Adrenal gland (tissue), 12 donors: ENCODE measurements around the gene SF3B2. TPM values are rescaled to one million over a fixed set of nuclear protein-coding genes. Genes with fewer than 3 reads are reported as not detected.

Source experiments
- DNase-seq, 7 donors: peaks; one replicate each; pipeline ENCODE4 v3.0.0-alpha.2; 2019 to 2020
- H3K27ac ChIP-seq, 5 donors: fragments of 200-600 bp; sonication (generic) in 4 of 5; 1 replicate in 3 of 5; 2 replicates in 2 of 5; pipeline versions ENCODE4 v1.5.1 to v1.8.0; 2016 to 2020; ENCODE audit warnings: mild to moderate bottlenecking in 1 of 5
- H3K27me3 ChIP-seq: fragments of 200-600 bp; 2 replicates; pipeline ENCODE4 v1.8.0; 2021
- H3K36me3 ChIP-seq, 2 donors: fragments of 200-600 bp; replicated peaks in 1 of 2; 1 replicate in 1 of 2; 2 replicates in 1 of 2; pipeline versions ENCODE4 v1.5.1 to v1.8.0; 2018 to 2022
- H3K4me1 ChIP-seq, 2 donors: fragments of 200-600 bp; replicated peaks in 1 of 2; 1 replicate in 1 of 2; 2 replicates in 1 of 2; pipeline versions ENCODE4 v1.5.1 to v1.8.0; 2018 to 2021
- H3K4me3 ChIP-seq, 4 donors: fragments of 200-600 bp; sonication (generic) in 3 of 4; one replicate each; pipeline ENCODE4 v1.5.1; 2016 to 2018
- H3K9me3 ChIP-seq, 3 donors: fragments of 200-600 bp; sonication (generic) in 1 of 3; replicated peaks in 1 of 3; 1 replicate in 2 of 3; 2 replicates in 1 of 3; pipeline versions ENCODE4 v1.5.1 to v1.8.0; 2016 to 2021
- POLR2A ChIP-seq, 2 donors: fragments of 450-650 bp; IDR thresholded peaks; one replicate each; pipeline ENCODE4 v1.6.1; 2017; ENCODE audit warnings: antibody characterized with exemption in 2 of 2, mild to moderate bottlenecking in 2 of 2, moderate library complexity in 1 of 2
- WGBS, 4 donors: extraction: QIAGEN DNeasy Blood & Tissue Kit in 2 of 4; methylation state at CpG; one replicate each; pipeline versions ENCODE4 v1.1.5 to v1.1.7; 2013 to 2017; 5-methylcytosine and 5-hydroxymethylcytosine counted together
- intact Hi-C, 2 donors: fragments of 100-400 bp; cut with DNase I; formaldehyde crosslinking; loops; one replicate each; pipeline versions ENCODE4 v1.14.1 to v1.15.0; 2022 to 2023
- polyA plus RNA-seq, 3 donors: library from polyadenylated mRNA; stranded (reverse); fragments of 200-250 nt in 2 of 3; fragments of 350-450 nt in 1 of 3; fragmentation: Illumina TruSeq in 1 of 3; extraction: RNeasy Lipid Tissue Mini Kit (QIAGEN cat#74804) in 1 of 3; gene quantifications; one replicate each; pipeline ENCODE4 v1.2.3, GENCODE V29; 2013 to 2014
- total RNA-seq, 9 donors: library from RNA; depleted of rRNA in 4 of 9; stranded (reverse); fragments of >200 nt in 4 of 9; fragments of 120-200 nt in 1 of 9; fragmentation: NEBNext Ultra II Directional in 1 of 9; extraction: Animal tissue kit (Norgen Biotek cat#: 25700) in 1 of 9; gene quantifications; one replicate each; pipeline versions ENCODE4 v1.1.0 to v1.2.4, GENCODE V29; 2013 to 2023
- TF ChIP-seq, protein P1 (sequence below), 6 experiments: fragments of 450-650 bp in 4 of 6; fragments of 200-600 bp in 2 of 6; sonication (generic) in 1 of 6; IDR thresholded peaks; 1 replicate in 5 of 6; 2 replicates in 1 of 6; pipeline versions ENCODE4 v1.5.1 to v1.8.0; 2016 to 2021; ENCODE audit warnings: antibody characterized with exemption in 6 of 6, mild to moderate bottlenecking in 2 of 6, moderate library complexity in 1 of 6
- donor health status: healthy with polysubstance abuse.
- donor health status: Bipolar disorder and iron deficiency.
- donor health status: DM: yes; HTN: yes; CAD: no.
- donor health status: DM: no; HTN: no; CAD: no.
- donor health status: DM: no; HTN: no; CAD: no.
- donor health status: DM: yes; HTN: yes; CAD: no.

SF3B2 gene
- total and polyA plus RNA-seq, 12 donors: 101 to 196 (median 141) TPM

GRCh38 chr11:66042996-66043906 lies 8.9 kb upstream of the SF3B2 start:
- Histone ChIP-seq H3K27ac (no peak overlapping the region), H3K27me3 (no peaks in the 10 kb centered on the region), H3K4me1 (no peaks in the 10 kb centered on the region), H3K36me3 (no peaks in the 10 kb centered on the region), H3K9me3 (no peaks in the 10 kb centered on the region), H3K4me3 (no peak overlapping the region)
- TF ChIP-seq, protein P1, sequence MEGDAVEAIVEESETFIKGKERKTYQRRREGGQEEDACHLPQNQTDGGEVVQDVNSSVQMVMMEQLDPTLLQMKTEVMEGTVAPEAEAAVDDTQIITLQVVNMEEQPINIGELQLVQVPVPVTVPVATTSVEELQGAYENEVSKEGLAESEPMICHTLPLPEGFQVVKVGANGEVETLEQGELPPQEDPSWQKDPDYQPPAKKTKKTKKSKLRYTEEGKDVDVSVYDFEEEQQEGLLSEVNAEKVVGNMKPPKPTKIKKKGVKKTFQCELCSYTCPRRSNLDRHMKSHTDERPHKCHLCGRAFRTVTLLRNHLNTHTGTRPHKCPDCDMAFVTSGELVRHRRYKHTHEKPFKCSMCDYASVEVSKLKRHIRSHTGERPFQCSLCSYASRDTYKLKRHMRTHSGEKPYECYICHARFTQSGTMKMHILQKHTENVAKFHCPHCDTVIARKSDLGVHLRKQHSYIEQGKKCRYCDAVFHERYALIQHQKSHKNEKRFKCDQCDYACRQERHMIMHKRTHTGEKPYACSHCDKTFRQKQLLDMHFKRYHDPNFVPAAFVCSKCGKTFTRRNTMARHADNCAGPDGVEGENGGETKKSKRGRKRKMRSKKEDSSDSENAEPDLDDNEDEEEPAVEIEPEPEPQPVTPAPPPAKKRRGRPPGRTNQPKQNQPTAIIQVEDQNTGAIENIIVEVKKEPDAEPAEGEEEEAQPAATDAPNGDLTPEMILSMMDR (IDR thresholded peaks at IDR 0.05): no peak
- TF ChIP-seq POLR2A (IDR thresholded peaks at IDR 0.05): no peak
- intact Hi-C loops: no loop called here
- WGBS, 4 donors: 93 to 96% (median 95%) methylated on average over 74 to 88 of the region's 88 CpGs
- no peak for DNase-seq

- TF ChIP-seq POLR2A (IDR thresholded peaks at IDR 0.05): no peak
- TF ChIP-seq, protein P1 (IDR thresholded peaks at IDR 0.05): no peak
- H3K4me1 ChIP-seq: no peaks in the 10 kb centered on the region
- no peak for DNase-seq
- no peak overlapping the region for H3K27ac ChIP-seq
- no peaks in the 10 kb centered on the region for H3K9me3 ChIP-seq
- intact Hi-C loops: no loop called here
- H3K27me3 ChIP-seq: peaks cover 7% of the 10 kb centered on the region
- no peaks in the 10 kb centered on the region for H3K36me3 ChIP-seq
- H3K4me3 ChIP-seq: no peak overlapping the region
- 32 to 47% (median 38%) methylated on average over 6 of the region's 6 CpGs for WGBS, 4 donors
Measured at GRCh38 chr11:66044757-66045156, 7.4 kb upstream of the SF3B2 start.

- intact Hi-C loops: no loop called here
- Histone ChIP-seq H3K4me3 (no peak overlapping the region), H3K4me1 (no peaks in the 10 kb centered on the region), H3K9me3 (no peaks in the 10 kb centered on the region), H3K36me3 (no peaks in the 10 kb centered on the region), H3K27ac (no peak overlapping the region), H3K27me3 (peaks cover 7% of the 10 kb centered on the region)
- WGBS, 4 donors: 12 to 33% (median 16%) methylated on average over 3 to 11 of the region's 11 CpGs
- peak; percentile 68 to 82 (median 78) for DNase-seq
- TF ChIP-seq, protein P1 (IDR thresholded peaks at IDR 0.05): peak; percentile 70 to 93 (median 89)
- no peak for TF ChIP-seq POLR2A (IDR thresholded peaks at IDR 0.05)
Measured at GRCh38 chr11:66045177-66045639, 7.0 kb upstream of the SF3B2 start.

DNA sequence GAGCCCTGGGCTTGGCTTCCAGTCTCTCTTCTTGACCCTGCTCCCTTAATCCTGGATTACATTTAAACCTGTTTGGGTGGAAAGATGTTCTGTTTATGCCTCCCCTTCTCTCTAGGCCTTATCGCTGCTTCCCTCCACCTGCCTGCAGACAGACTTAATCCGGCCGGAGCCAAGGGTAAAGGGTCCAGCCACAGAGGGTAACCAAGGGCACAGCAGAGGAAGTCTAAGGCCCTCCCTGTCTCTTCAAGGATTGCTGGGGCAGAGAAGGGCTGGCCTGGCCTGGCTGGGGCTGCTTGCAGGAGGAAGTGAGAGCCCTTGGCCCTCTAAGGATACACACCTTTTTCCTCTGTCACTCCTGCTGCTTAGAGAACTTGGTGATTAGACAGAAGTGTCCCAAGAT lies 5.3 kb upstream of the SF3B2 start:
- 69 to 89% (median 82%) methylated on average over 3 of the region's 3 CpGs for WGBS, 4 donors
- Histone ChIP-seq H3K4me3 (no peak overlapping the region), H3K27me3 (peaks cover 7% of the 10 kb centered on the region), H3K27ac (no peak overlapping the region), H3K9me3 (no peaks in the 10 kb centered on the region), H3K36me3 (no peaks in the 10 kb centered on the region), H3K4me1 (peaks cover 0 to 7% of the 10 kb centered on the region in 2 donors)
- no peak for DNase-seq
- intact Hi-C loops: no loop called here
- no peak for TF ChIP-seq POLR2A (IDR thresholded peaks at IDR 0.05)
- TF ChIP-seq, protein P1 (IDR thresholded peaks at IDR 0.05): no peak
